NCI-H2107 treated with DMSO at 0.1 percent for 48 hours (cell line): ENCODE measurements around the gene TBC1D5.

Experiments
- DNase-seq: peaks from one replicate; lab custom pipeline; 2025; ENCODE audit not compliant: unreplicated experiment; lab: John Stamatoyannopoulos, UW

The TBC1D5 gene

DNA sequence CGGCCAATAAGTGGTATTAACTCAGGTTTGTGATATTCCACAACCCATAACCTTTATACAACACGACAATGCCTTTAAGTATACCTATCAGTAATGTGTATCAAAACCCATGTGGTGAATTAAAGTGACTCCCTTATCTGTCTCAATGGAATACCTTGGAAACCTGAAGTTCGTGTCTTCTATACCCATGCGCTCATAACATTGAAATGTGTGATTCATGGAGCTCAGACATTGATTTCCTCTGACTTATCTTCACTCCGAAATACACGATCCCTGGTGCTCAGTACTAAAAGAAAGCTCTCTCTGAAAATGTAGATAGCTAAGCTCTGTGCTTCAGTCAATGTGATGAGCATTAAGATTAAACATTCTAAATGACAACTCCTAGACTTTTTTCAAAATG lies 140.3 kb downstream of the TBC1D5 start:
- DNase-seq = no peak

DNA sequence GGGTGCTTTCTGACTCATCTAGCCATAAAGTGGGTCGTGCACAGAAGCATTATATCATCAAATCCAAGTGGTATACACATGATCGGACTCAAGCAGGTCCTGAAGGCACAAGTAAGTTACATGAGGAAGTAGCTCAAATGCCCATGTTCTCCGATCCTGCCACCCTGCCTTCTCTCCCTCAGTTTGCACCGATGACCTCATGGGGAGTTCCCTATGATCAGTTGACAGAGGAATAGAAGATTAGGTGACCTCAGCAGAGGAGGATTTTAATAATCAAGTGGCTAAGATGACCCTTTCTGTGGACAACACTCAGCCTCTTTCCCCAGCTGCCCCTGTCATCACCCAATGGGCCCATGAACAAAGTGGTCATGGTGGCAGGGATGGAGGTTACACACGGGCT lies 149.5 kb downstream of the TBC1D5 start:
- DNase-seq = no peak

DNA sequence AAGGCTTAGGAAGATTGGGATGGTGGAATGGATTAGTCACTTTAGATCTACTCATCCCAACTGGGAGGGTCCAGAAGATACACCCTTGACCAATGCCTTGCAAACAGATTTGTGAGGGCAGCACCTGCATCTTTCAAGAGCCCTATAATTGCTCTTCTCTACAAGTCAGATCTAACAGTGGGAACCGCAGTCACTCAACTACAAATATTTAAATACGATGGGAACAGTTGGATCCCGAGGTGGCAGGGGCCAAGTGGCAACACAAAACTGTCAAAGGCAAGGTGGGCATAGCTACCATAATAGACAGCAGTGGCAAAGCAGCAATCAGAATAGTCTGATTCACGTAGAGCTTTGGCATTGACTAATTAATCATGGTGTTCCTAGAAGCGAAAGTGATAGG lies 152.0 kb downstream of the TBC1D5 start:
- no peak for DNase-seq

DNA sequence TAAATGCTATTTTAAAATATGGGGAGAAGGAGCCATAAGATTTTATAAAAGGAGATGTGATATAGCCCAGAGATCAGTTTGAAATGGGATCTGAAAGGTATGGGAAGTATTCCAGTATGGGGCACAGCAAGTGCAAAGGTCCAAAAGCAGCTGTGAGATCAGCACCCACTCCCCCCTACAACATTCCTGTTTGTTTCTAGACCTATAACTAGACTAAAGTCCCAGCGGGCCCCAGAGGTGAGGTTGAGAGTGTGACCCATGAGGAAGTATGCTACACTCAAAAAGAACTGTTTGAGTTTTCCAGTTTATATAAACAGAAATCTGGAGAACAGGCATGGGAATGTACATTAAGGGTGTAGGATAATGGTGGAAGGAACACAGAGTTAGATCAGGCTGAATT lies 152.5 kb downstream of the TBC1D5 start:
- DNase-seq = no peak

DNA sequence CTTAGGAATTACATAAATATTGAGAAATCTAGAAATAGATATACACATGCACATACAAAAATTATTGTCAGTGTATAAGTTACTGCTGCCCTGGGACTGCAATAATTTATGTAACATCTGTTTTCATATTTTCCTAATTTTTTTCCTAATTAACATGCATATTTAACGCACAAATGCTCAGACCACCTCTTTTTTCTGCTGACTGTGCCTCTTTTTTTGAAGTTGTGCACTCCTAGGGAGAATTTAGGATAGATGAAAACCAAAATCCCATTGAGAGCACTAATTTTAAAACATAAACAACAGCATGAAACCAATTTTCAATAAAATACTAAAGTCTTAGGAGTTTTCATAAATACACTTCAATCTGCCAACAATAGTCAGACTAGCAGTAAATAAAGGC lies 154.0 kb downstream of the TBC1D5 start:
- DNase-seq = no peak

DNA sequence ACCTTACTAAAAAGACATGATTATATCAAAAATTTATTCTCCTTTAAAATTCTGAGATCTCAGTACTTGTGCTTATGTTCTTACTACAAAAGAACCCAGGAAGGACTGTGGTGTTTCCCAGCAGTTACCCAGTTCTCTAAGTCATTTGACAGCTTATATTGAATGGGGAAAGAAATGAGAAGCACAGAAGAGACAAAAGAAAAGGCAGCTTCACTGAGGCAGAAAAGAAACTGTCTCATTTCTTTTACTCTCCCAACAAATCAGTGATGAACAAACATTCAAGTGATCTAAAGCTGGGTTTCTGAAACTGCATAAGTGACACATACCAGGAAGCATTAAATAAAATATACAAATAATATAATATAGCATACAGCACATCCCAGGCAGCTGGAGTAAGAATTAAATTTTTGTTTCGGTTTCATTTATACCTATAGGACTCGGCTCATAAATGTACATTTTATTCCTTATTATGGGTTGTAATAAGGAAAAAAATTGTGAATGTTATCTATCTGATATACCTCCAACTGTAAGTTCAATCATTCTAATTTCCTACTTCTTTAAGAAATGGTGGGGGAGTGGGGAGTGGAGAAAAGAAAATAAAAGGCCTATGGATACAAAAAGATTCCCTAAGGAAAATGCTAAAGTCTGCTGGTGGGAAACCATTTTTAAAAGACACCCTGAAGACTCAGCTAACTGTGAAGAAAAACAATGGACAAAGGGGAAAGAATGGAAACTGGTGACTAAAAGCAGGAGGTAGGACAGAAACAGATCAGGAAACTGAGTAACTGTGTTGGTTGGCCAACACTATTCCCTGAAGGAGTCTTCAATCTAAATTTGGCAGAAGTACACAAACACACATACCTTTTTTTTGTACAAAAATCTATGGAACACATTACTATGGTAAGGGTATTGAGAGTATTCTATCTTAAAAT lies 156.8 kb downstream of the TBC1D5 start:
- DNase-seq = no peak

DNA sequence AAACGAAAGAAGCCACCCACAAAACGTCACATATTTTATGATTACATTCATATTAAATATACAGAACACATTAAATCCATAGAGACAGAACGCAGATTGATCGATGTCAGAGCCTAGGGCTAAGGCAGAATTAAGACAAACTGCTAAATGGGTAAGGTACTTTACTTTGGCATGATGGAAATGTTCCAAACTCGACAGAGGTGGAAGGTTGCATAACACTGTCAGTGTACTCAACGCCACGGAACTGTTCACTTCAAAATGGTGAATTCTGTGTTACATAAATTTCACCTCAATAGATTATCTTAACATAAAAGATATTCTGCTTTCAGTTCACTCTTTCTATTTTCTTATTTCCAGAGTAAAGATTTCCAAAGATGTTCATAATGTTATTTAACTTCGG lies 158.4 kb downstream of the TBC1D5 start:
- no peak for DNase-seq

DNA sequence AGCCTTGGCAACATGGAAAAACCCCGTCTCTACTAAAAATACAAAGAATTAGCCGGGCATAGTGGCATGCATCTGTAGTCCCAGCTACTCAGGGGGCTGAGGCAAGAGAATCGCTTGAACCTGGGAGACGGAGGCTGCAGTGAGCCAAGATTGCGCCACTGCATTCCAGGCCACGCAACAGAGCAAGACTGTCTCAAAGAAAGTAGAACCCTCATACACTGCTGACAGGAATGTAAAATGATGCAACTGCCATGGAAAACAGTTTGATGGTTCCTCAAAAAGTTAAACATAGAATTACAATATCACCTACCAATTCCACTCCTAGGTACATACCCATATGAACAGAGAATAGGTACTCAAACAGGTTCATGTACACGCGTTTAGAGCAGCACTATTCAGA lies 158.9 kb downstream of the TBC1D5 start:
- DNase-seq = no peak

DNA sequence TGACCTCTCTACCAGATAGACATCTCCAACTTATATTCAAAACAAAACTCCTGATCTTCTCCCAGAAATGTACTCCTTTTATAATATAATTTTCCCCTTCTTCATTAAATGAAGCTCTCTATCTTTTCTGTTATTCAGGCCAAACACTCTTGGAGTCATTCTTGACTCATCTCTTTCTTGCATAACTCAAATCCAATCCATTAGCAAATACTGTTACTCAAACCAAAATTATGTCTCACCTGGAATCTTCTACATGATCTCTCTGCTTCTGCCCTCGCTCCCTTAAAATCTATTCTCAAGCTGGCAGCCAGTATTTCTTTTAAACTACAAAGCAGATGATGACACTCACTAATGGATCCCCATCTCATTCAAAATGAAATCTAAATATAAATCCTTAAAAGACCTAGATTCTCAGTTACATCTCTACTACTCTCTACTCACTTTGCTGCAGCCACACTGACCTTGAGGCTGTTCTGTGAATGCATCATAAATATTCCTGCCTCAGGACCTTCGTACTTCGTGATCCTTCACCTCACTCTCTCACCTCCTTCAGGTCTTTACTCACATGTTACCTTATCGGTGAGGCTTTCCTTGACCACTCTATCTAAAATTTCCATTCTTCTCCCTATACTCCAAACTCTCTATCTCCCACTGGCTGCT lies 160.9 kb downstream of the TBC1D5 start:
- DNase-seq = no peak

DNA sequence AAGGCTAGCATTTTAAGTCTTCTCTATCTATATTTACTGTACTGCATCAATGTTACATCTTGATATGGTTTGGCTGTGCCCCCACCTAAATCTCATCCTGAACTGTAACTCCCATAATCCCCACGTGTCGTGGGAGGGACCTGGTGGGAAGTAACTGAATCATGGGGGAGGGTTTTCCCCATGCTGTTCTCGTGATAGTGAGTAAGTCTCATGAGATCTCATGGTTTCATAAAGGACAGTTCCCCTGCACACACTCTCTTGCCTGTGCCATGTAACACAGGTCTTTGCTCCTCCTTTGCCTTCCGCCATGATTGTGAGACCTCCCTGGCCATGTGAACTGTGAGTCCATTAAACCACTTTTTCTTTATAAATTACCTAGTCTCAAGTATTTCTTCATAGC lies 161.5 kb downstream of the TBC1D5 start:
- no peak for DNase-seq

DNA sequence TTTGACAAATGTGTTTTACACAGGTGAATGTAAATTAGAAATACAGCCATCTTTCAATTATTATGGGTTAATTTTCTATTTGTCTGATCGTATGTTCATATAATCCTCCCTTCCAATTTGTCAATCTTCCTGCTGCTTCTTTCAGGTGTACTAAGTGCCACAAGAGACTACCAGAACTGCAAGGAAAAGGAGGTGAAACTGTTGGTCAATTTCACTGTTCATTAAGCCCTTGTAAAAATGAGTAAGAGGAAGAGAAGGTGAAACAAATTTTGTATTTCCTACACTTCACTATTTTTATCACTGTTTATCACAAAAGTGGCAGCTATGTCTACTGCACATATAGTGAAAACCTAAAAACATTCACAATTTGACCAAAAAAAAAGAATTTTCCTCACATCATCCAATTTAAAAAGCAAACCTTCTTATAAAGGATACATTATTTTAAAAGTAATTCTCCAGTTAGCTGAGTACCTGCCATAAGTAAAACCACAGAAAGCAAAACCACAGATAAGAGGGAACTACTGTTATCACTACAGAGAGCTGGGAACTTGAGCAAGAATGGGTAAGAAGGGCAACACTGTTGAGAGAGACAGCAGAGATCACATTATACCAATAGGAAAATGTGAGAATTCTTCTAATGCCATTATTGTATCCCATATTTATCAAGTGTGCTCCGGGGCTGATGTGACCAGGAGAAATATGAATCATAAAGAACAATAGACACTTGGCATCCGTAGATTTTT lies 163.0 kb downstream of the TBC1D5 start:
- DNase-seq = no peak

DNA sequence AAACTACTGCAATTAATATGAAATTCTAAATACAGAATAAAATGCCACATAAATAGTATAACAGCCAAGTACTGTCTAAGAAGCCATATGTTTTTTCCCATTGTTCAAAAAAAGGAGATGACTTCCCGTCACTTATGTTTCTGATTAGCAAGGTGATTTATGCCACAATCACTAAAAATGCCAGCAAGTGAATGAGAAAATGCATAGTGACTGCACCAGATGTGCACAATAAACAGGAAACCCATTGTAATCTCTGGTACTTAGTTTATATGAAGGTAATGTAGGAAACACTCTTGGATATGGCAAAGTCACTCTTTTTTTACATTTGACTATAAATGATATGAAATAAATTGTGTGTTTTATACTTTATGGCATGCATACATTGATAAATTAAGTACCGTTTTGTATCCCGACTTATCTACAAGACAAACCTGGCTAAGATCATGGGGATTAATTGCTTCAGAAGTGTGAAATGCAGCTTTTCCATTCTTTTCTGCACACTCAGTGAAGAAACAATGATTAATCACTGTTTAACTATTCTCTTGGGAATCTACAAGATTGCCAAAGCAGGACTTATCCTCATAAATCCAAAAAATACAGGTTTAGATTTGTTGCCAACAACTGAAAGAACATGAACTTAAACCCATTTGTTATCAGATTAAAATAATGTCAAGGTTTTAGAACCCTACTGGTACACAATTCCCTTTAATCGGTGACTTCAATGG lies 164.5 kb downstream of the TBC1D5 start:
- no peak for DNase-seq

DNA sequence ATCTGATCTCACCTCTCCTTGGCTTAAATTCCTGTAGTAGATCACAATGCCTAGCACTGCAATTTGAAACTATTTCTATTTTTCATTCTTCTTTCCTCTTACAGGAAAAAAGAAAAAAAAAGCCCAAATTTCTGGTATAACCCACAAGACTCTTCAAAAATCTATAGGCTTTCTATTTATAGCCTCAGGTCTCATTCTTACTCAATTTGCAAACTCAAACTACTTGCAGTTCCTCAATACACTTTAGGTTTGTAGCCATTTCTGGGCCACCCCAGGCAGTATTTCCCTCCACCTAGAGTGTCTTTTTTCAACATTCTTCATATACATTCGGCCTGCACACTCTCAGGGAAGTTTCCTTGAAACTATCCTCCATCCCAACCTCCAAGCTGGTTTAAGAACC lies 169.0 kb downstream of the TBC1D5 start:
- no peak for DNase-seq

DNA sequence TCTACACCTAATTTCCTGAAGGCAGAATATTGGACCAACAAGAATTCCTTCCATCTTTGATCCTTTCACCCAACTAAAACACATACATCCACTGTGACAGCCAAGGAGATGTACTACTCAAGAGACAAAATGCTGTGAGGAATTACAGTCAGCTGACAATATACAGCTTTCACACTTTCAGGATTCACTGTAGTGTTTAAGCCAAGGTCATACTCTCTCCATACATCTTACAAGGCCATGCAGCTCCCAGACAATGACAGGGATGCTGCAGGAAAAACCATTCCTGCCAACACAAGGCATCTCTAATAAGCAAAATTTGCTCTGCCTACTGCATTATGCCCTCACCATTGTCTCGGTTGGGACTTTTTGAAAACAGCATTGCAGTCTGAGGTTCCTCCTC lies 170.7 kb downstream of the TBC1D5 start:
- no peak for DNase-seq

DNA sequence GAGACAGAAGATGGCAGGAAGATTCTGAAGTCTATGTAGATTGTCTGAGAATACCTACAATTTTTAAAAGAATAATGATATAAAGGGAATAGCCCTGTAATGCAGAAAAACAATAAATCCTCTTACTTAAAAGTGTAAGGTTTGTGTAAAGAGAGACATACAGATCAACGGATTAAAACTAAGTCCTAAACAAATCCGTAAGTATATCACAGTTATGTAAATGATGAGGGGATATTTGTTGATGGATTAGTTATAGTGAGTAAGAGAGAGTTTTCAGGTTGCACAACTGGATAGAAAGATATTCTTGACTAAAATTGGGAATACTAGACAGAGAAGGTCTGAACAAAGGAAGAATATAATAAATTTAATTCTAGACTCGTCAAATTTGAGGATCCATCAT lies 179.6 kb downstream of the TBC1D5 start:
- DNase-seq = no peak

DNA sequence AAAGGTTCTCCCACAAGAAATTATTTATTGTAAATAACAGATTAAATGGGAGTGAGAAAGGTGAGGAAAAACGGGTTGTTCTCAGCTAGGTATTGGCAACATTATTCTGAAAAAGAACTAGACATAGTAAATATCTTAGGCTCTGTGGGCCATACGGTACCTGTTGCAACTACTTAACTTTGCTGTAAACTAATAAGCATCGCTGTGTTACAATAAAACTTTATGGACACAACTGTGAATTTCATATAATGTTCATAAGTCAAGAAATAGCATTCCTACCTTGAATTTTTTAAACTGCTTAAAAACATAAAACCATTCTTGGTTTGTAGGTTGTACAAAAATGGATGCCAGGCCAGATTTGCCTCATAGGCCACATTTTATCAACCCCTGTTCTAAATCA lies 183.9 kb downstream of the TBC1D5 start:
- DNase-seq = no peak

DNA sequence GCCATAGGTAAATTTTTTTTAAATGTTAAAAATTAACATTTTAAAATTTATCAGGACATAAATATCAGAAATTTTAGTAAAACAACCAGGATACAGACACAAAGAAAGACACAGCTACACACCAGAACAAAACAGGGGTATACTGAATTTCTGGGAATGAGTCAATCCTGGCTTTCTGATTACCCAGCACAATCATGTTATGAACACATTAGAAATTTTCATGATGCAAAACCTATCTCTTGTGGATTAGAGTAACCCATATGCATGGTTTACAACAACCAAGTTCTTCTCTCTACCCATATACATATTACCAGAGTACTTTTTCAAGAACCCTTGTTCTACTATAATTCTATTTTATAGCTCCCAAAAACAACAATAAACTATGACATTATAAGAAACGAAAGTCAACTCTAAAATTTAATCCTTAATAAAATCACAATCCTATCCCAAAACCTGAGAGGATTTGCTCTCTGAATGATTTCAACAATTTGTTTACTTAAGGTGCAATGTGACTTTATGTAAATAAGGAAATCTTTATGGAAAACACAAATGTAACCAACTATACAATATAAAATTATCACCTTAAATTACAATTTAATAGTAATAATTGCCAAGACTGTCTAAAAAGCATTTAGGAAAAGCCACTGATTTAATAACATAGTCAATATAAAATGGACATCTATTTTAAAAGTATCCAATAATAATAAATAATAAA lies 184.5 kb downstream of the TBC1D5 start:
- no peak for DNase-seq

DNA sequence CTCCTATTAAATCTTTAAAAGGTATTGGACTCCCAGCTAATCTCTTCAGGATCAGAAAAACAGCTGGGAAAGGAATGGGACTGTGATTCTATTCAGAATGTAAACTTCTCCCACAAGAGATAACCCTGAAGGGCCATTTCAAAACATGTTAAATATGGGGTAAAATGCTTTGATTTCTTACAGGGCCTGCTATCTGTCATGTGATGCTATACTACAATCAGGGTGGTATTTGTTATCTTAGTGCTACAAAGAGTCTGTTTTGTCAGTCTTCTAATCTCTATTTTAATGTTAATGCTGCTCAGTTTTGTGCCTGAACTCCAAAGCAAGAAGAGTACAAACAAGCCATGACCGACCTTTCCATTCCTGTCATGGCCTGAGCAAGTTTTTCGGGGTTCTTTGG lies 186.9 kb downstream of the TBC1D5 start:
- DNase-seq = no peak

DNA sequence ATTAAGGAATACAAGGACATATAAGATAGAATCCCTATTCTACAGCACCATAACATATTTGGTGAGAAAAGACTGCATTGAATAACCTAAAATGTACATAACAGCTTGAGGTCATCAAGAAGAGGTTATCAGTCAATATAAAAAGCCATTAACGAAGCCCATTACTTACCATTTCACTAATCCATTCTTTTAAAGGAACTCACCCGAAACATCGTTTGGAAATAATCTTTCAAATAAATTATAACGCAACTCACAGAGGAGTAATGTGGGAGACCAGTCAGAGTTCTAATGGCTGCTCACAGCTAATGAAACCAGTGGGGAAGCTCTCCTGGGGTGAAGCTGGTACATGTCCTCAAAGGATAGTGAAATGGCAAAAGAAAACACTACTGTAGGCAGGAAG lies 188.4 kb downstream of the TBC1D5 start:
- DNase-seq = no peak

DNA sequence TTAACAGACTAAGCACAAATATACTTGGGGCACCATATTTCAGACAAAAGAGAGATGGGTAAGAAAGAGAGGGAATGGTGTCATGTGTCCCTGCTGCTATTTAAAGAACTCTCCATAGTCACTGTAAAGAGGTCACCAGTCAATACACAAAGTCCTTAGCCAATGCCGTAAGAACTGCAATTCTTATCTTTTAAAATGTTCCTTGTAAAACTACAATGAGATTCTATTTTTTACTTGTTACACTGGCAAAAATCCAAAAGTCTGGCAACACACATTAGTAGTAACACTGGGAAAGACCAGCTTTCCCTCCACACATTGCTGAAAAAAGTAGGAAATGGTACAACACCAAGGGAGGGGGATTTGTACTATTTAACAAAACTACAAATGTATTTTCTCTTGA lies 189.4 kb downstream of the TBC1D5 start:
- DNase-seq = no peak

DNA sequence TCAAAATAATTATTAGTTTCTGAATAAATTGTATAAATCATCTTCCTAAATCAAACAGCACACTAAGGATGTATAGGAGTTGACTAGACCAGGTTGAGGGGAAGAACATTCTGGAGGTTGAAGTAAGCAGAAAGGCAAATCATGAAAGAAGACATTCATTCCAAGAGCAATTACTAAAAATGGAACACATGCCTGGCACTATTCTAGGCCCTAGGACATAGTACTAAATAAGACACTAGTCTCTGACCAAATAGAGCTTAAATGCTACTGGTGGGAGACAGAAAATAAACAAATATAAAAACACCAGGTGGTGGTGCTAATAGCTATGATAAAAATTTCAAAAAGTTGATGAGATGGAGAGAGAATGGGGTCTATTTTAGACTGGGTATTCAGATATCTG lies 190.1 kb downstream of the TBC1D5 start:
- no peak for DNase-seq
